DND-41 (cell line): ENCODE measurements around the gene PSMC3IP.

Experiments used
- CTCF ChIP-seq: IDR thresholded peaks from 2 replicates; pipeline ENCODE4 v1.5.1; 2012; ENCODE audit warnings: borderline replicate concordance, low read length, moderate library complexity, mild to moderate bottlenecking; ENCODE audit not compliant: poor library complexity, severe bottlenecking; ENCODE audit errors: extremely low read depth
- EZH2 ChIP-seq: IDR thresholded peaks from 3 replicates; pipeline ENCODE4 v1.6.1; 2012; ENCODE audit warnings: borderline replicate concordance, low read depth, mild to moderate bottlenecking, moderate library complexity, low read length, inconsistent platforms; ENCODE audit not compliant: severe bottlenecking

GRCh38 chr17:42577532-42578281 lies at the start of gene PSMC3IP:
- peak; percentile 60 for TF ChIP-seq CTCF
- TF ChIP-seq EZH2, result no peak
